HG02678 (cell line): ENCODE measurements around the gene TMED3.
"Not testable (repeated sequence)": the region's sequence is repeated elsewhere in the genome, so short reads cannot be mapped to it uniquely, and the experiment has no call there.

Experiments used
- ATAC-seq: cut with Tn5 transposase; IDR thresholded peaks from one replicate; pipeline ENCODE4 v1.9.1; 2021; ENCODE audit warnings: mild to moderate bottlenecking, moderate library complexity; ENCODE audit not compliant: unreplicated experiment

Gene TMED3

DNA sequence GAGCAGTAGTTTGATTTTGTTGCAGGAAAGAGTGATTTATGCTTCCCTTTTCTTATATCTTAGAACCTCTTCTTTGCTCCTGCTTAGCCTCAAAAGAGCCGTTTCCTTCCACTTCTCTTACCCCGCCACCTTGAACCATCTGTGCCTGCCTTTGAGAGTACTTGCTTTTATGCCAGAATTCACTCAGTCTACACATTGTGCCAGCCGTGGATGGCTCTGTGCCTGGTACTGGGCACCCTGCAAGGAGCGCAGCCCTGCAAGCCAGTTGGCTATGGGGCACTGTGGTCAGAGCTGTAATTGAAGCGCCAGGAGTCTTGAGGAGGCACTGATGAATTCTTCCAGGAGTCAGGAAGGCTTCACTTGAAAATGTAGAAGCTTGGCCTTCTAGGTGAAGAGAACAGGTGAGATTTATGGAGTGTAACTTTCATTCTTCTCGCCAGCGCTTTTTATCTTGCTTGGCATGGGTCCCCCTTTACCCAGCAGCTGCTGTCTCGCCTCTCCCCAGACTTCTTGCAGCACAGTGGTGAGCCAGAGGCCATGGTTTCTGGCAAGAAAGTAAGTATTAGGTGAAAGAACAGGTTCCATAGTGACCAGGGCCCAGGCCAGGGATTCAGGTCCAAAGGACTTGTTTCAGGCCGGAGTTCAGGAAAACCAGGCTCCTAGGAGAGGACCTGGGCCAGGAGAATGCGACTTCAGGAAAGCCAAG, 4.9 kb downstream of the TMED3 start:
- no peak for ATAC-seq

DNA sequence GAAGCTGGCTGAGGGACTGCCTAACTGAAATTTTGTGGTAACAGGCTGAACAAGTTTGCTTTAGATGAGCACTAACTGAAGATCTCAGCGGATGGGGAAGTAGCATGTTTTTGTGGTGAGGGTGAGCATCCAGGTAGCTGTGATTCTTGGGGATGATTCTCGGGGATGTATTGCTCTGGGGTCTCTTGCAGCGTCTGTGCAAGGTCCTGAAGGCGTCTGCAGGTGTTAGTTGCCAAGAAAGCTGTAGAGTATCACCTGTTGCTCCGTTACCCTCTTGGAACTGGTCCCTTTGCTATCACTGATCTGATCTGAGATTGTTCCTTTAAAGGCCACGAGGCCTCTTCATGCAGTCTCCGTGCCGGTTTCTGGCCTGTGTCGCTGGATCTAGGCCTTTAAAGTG, 6.0 kb downstream of the TMED3 start:
- no peak for ATAC-seq

DNA sequence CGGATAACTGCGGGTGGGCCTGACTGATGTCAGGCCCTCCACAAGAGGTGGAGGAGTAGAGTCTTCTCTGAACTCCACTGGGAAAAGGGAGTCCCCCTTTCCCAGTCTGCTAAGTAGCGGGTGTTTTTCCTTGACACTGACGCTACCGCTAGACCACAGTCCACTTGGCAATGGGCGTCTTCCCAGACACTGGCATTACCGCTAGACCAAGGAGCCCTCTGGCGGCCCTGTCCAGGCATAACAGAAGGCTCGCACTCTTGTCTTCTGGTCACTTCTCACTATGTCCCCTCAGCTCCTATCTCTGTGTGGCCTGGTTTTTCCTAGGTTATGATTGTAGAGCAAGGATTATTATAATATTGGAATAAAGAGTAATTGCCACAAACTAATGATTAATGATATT, 9.1 kb downstream of the TMED3 start:
- ATAC-seq, result not testable (repeated sequence)

DNA sequence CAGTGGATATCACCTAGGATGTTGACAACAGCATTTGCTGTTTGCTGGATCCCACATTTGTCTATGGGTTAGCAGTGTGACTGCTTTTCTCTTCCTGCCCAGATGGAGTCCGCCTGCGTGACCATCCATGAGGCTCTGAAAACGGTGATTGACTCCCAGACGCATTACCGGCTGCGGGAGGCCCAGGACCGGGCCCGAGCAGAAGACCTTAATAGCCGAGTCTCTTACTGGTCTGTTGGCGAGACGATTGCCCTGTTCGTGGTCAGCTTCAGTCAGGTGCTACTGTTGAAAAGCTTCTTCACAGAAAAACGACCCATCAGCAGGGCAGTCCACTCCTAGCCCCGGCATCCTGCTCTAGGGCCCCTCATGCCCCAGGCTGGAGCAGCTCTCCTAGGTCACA, 11.0 kb downstream of the TMED3 start:
- ATAC-seq, result no peak

DNA sequence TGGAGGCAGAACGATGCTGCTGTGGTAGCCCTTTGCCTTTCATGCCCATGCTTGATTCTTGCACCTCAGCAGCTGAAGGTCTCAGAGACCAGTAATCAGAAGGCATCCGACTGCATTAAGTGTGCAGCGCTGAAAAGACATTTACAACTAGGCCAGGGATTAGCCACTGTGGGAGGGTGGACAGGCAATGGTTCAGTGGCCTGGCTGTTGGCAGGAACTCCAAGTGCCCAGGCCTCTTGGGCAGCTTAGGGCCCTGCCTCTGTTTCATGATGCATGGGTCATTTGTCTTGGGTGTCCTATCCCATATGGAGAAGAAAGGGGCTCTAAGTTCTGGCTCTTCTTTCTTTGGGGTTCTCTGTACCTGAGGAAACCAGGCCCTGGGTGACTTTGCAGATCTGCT, 11.4 kb downstream of the TMED3 start:
- ATAC-seq, result no peak

DNA sequence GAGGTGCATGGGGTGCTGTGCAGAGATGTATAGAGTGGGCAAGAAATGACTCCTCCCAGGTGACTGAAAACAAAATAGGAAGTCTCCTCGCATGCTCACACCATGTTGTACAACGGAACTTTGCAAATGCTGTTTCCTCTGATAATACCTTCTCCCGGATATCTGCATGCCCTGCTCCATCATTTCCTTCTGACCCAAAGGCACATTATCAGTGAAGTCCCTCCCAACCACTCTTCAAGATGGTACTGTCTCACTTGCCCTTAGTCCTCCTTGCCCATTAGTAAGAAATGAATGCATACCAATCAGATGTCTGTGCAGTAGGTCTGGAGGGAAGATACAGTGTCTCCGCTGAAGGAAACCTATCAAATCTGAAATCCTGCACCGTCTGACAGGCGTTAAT, 12.0 kb downstream of the TMED3 start:
- no peak for ATAC-seq

DNA sequence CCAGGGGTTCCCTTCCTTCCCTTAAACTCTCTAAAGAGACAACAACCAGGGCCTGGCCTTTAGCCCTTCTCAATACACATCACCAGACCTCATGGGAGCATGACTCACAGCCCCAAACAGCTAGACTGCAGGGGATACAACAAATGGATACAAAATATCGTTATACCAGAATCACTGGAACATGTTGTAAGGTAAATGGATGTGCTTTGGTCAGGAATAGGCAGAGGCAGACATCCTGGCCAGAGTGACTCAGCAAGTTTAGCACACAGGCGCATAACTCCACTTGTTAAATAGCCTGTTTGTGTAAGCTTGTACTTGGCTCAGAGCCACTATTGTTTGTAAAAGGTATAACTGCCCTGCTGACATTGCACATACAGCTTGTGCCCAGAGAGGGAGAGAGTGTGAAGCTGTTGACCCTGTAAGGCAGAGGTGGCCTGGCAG, 18.3 kb downstream of the TMED3 start:
- ATAC-seq, result no peak

DNA sequence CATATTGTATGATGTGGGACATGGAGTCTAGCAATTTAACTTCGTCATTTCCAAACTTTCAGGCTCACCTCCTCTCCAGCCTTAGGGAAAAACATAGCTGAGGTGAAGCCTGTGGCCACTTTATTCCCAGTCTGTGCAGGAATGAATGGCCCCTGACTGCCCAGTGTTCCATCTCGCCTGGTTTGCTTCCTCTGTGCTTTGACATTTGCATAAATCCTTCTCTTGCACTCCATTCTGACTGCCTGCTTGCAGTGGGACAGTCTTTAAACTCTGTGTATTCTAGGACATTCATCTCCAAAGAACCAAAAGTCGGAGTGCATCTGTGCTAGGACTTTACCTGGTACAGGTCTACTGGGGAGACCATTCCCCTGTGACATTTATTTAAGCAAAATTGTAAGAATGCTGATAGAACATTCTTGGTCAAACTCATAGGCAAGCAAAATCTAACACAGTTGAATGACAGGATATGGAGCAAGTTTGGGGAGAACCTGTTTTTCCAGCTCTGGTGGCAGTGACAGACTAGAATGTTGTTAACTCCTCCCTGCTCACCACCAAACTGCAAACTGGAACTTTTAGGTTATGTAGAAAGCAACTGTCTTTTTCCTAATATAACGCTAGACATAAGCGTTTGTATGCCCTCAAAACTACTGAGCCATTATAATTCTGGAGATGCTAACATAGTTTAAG, 22.1 kb downstream of the TMED3 start:
- no peak for ATAC-seq

DNA sequence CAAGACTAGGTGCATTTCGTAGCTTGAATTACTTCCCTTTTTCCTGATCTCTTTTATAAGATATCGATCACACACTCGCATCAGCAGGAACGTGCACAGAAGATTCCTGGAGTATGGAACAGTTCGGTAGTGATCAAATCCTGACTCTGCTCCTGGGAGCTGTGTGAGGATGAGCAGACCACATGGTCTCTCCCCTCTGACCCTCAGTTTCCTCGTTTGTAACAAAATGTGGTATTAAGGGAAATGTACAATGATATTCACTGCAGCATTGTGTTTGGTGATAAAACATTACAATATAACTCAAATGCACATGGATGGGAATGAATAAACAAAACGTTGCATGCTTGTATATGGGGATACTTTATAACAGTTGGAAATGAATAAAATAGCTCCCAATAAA, 26.7 kb downstream of the TMED3 start:
- ATAC-seq, result no peak

DNA sequence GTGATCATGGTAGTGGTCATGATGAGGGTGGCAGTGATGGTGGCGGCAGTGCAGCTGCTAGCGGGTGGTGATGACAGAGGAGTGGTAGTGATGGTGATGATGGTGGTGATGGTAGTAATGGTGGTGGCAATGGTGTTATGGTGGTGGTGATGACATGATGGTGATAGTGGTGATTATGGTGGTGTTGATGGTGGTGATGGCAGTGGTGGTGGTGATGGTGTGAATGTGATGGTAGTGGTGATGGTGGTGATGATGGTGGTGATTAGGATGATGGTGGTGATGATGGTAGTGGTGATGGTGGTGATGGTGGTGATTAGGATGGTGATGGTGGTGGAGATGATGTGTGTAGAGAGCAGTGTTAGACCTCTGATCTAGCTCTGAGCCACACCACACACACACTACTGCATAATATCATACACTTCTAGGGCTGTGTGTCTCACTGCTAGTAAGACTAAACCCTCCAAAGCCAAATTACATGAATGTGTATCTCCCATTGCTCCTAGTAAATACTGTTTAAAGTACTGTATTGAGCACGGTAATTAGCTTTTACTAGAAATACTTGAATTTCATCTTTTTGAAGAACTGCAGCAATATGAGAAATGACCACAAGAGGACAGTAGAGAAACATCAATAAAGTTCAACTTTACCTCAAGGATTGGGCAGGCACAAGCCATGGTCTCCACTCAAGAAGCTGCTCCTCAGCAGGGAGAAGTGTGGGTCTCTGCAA, 28.8 kb downstream of the TMED3 start:
- ATAC-seq, result no peak

DNA sequence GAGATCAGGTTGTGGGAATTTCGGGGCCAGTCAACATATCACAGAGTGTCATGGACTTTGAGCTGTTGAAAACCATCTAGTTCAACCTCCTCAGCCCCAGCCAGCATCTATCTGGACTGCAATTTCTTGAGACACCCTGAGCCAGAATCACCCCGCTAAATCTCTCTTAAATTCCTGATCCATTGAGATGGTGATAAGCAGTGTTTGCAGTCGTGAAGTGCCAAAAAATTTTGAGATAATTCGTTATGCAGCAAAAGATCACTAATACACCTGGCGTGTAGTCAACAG, 29.3 kb downstream of the TMED3 start:
- ATAC-seq, result no peak

DNA sequence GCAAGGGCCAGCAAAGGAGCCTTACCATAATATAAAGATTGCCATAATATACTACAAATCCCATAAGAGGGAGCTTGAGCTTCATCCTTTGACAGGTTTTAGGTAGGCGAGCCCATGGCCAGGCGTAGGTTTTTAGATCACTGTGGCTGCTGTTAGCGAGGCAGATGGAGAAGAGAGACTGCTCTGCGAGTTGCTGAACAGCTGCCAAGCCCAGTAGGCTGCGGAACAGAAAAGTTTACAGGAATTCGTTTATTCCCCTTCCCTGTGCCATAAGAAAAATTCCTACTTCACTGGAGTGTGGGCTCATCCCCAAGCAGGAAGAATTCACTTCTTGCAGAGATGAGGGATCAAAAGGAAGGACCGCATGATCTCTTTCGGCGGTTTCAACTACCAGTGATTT, 30.5 kb downstream of the TMED3 start:
- no peak for ATAC-seq

DNA sequence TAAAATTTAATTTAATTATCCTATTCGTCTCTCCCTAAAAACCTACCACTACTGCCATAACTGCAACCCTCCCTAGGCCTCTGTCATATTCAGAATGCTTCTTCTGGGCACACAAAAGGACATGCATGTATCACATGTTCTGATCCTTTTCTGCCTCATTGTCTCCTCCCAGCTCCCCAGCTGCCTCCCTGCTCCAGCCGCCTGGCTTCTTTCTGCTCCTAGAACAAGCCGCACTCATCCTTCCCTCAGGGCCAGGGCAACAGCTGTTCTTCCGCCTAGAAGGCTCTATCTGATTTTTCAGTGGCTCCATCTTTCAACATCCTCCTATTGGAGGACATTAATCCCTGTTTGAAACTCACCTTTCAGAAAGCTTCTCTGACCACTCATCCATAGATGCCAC, 38.6 kb downstream of the TMED3 start:
- ATAC-seq, result no peak

DNA sequence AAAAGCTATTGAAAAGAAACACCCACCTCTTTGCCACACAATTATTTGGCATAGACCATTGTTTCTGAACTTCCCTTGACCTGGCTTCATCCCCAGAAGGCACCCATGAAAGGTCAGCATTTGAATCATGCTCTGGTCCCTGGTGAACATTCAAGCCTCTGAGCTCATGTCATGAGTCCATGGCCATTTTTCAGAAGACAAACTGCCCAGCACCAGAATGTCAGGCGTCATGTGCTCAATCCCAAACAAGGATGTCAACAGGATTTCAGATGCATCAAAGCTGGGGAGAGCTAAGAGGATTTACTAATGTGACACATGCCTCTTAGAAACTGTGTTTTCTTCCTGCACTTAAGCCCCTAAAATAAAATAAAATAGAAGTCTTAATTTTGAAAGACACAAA, 41.3 kb downstream of the TMED3 start:
- no peak for ATAC-seq

DNA sequence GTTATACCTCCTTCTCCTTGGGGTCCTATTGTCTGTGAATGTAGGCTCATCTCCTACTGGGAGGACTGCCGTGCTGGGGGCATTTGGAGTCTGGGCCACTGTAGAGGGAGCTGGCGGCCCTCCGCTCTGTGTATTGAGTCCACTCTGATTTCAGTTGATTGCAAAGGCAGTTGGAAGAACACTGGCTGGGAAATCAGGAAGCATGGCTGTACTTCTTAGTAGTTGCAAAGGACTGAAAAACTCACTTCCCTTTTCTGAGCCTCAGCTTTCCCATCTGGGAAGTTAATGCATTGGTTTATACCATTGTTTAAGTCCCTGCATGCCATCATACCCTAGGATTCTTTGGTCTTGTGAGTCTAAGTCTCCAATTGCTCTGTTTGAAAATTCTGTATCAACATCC, 46.7 kb downstream of the TMED3 start:
- ATAC-seq, result no peak

DNA sequence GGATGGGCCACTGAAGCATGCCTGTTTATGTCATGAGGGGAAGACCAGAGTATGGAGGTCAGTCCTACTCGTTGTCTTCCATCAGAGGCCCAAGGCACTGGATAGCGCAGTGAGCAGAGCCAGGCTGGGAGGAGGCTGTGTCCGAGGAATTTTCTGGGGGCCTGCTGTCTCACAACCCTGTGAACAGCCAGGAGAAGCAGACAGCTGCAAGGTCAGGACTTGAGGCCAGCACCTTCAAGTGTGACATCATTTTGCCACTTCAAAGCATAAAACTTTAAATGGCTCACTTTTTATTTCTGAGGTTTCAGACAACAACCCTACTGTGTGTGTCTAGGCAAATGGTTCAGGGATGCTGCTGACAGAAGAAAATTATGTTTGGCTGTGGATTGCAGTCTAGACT, 47.2 kb downstream of the TMED3 start:
- ATAC-seq, result no peak

DNA sequence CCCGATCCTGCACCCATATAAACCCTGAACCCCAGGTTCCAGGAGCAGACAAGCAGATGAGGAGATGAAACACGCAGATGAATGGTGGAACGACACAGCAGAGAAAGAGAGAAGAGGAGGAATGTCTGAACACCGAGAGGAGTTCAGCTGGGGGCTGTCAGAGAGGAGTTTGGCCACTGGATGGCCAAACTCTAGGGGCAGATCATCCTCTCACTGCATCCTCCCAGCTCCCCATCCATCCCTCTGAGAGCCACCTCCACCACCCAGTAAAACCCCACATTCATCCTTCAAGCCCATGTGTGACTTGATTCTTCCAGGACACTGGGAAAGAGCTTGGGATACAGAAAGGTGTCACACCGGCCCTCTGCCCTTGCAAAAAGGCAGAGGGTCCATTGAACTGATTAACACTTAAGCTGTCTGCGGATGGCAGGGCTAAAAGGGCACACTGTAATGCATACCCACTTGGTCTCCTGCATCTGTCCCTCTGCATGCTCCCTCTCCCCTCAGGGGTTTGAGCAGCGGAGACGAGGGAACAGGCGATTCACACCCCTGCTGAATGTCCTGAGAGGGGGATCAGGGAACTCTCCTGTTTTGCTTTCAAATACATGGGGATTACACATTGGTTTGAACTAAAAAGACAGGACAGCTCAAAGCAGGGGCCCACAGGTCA, 53.8 kb downstream of the TMED3 start:
- no peak for ATAC-seq

DNA sequence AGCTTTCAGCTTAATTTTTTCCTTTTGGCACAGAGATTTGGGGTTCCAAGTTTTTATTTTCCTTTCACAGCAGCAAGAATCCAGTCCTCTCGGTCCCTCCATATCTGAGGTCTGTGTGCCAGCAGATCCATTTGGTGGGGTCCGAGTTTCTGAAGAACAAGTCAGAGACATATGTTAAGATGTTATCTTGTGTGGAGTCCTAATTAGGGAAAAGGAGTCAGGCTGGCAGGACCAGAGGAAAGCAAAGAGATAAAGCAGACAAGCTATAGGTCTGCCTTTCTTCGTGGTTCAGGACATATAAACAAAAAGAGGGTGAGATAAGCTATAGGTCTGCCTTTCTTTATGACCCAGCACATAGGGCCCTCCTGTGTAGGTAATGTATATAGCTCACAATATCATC, 54.9 kb downstream of the TMED3 start:
- no peak for ATAC-seq

DNA sequence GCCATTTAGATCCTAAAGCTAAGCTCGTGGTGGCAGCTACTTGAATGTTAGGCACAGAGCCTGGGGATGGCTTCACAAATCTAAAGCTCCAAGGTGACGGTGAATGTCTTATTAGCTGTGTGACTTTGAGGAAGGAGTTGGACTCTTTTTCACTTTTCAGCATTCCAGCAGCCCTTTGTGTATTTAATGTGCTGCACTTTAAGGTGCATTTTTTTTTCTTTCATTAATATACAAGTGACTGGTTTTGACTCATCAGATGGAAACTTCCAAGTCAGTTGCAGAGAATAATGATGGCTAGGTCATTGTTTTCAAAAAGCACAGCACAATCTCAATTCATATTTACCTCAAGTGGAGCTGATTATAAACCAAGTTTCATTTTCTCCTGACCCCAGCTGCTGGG, 55.8 kb downstream of the TMED3 start:
- ATAC-seq, result no peak

DNA sequence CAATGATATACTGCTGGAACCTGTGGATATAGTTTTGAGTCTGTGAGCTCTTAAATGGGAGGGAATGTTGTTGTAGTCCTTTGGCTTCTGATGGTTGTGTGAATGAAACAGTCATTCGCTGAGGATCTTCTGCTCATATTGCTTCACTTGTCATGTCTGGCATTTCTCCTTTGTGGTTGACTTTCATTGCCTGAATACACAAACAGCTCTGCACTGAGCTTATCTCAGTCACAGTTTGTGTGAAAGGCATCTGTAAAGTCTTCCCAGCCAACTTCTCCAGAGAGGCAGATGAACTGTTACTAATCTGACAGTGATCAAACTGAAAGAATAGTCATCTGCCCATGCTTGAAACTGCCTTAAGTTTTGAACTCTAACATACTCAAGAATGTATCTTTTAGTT, 59.8 kb downstream of the TMED3 start:
- ATAC-seq, result no peak

DNA sequence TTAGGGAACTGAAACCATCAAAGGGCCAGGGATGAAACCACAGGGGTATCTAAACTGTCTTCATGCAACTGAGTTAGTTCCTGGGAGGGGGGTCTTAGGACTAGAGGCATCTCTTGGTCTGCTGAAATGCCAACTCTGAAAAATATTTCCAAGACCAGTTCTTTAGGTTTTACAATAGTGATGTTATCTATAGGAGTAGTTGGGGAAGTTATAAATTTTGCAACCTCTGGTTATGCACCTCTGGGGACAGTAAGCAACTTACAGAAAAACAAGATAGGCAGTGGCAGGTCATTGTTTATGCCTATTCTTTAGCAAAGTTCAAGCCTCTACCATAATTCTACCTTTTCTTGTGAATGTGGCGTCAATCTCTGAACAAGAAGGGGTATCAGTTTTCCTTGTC, 60.7 kb downstream of the TMED3 start:
- ATAC-seq, result no peak

DNA sequence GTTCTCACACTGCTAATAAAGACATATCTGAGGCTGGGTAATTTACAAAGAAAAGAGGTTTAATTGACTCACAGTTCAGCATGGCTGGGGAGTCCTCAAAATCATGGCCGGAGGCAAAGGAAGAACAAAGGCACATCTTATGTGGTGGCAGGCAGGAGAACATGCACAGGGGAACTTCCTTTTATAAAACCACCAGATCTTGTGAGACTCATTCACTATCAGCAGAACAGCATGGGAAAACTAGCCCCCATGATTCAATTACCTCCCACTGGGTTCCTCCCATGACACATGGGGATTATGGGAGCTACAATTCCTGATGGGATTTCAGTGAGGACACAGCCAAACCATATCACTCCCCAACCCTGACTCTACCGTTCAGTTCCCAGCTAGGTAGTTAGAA, 61.5 kb downstream of the TMED3 start:
- ATAC-seq, result no peak
